Measurements from ENCODE around the gene VWA8.

GRCh38 chr13:41608839-41609177 lies 352.1 kb downstream of the VWA8 start:
- TF ChIP-seq EP300 (IDR thresholded peaks at IDR 0.05) (no peak), CTCF (IDR thresholded peaks at IDR 0.05) (no peak)
